ENCODE results near the gene FRG2. TPM values are rescaled to one million over a fixed set of nuclear protein-coding genes. Genes with fewer than 3 reads are reported as not detected.
"Not testable (repeated sequence)": the region's sequence is repeated elsewhere in the genome, so short reads cannot be mapped to it uniquely, and the experiment has no call there.

Gene FRG2
- total RNA-seq, 2 experiments from 2014 or later: 0.10 TPM; not detected in 1

DNA sequence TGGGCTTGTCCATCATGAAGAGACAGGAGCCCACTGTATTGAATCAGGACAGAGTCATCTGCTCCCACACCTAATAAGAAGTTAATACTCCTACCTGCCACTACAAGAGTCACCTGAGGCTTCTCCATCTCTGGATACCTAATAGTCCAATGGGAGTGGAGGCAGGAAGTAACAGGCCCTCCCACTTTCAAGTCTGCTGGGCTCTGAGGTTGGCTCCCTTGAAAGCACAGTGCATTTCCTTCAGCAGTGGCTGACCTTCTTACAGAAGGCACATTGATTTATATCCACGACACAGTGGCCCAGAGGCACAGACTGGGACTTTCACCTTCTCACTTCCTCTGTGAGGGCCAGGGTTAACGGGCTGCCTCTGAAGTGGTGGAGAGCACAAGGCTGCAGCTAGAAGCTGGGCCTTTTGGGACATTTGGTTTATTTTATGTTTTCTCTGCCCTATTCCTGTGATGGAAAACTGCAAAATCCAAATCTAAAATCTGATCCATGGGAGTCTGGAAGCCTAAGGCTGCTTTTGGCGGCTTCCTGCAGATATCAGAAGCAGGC, 38.1 kb downstream of the FRG2 start:
- H3K9me3 Mint-ChIP-seq: no peaks in the 10 kb centered on the region
- DNase-seq: no peak
- no peak overlapping the region for H3K4me3 Mint-ChIP-seq
- intact Hi-C loops (cut with micrococcal nuclease): no loop called here
- ChIA-PET CTCF (no interaction called here), POLR2A (no interaction called here)
- no peaks in the 10 kb centered on the region for H3K36me3 Mint-ChIP-seq
- H3K4me1 Mint-ChIP-seq (ENCODE audit: low read depth): no peaks in the 10 kb centered on the region
- no peak overlapping the region for H3K27ac Mint-ChIP-seq
- peaks cover 14% of the 10 kb centered on the region for H3K27me3 Mint-ChIP-seq

- H3K27ac Mint-ChIP-seq; POLR2A ChIA-PET; CTCF ChIA-PET; H3K4me1 Mint-ChIP-seq (ENCODE audit: low read depth); DNase-seq; H3K36me3 Mint-ChIP-seq; intact Hi-C loops (cut with micrococcal nuclease); H3K27me3 Mint-ChIP-seq; H3K4me3 Mint-ChIP-seq; H3K9me3 Mint-ChIP-seq: not testable (repeated sequence)
These were observed 41.3 kb downstream of the FRG2 start for GRCh38 chr4:189985651-189986243.

DNA sequence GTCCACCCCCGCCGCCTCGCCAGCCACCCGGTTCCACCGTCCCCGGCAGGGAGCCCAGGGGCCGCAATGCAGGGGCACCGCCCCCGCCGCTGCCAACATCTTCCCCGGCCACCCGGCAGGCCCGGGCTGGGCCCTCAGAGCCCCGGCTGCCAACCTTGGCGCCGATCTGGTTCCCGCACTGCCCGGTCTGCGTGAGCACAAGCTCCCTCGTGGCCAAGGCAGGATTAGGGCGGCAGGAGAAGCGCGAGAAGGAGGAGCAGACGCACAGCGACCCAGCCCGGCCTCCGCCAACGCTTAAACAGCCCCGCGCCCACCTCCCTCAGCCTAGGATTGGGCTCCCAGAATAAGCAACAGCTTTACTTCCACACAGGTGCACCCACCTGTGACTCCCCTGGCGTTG, 42.4 kb downstream of the FRG2 start:
- POLR2A ChIA-PET; H3K36me3 Mint-ChIP-seq; H3K4me3 Mint-ChIP-seq; intact Hi-C loops (cut with micrococcal nuclease); H3K4me1 Mint-ChIP-seq (ENCODE audit: low read depth); H3K27ac Mint-ChIP-seq; H3K27me3 Mint-ChIP-seq; DNase-seq; CTCF ChIA-PET; H3K9me3 Mint-ChIP-seq: not testable (repeated sequence)

- H3K4me1 Mint-ChIP-seq (ENCODE audit: low read depth); intact Hi-C loops (cut with micrococcal nuclease); POLR2A ChIA-PET; CTCF ChIA-PET; H3K27ac Mint-ChIP-seq; H3K4me3 Mint-ChIP-seq; H3K9me3 Mint-ChIP-seq; H3K27me3 Mint-ChIP-seq; DNase-seq; H3K36me3 Mint-ChIP-seq: not testable (repeated sequence)
These were observed 43.0 kb downstream of the FRG2 start for GRCh38 chr4:189983916-189984526.

GRCh38 chr4:189981970-189982369, 45.1 kb downstream of the FRG2 start:
- Mint-ChIP-seq H3K4me1 (ENCODE audit: low read depth) (no peaks in the 10 kb centered on the region), H3K4me3 (no peak overlapping the region), H3K27me3 (peaks cover 6% of the 10 kb centered on the region), H3K9me3 (no peaks in the 10 kb centered on the region), H3K36me3 (no peaks in the 10 kb centered on the region), H3K27ac (no peak overlapping the region)
- intact Hi-C loops (cut with micrococcal nuclease): no loop called here
- CTCF ChIA-PET: no interaction called here
- POLR2A ChIA-PET: no interaction called here
- DNase-seq: no peak

GRCh38 chr4:189980292-189980691, 46.8 kb downstream of the FRG2 start:
- H3K27ac Mint-ChIP-seq; DNase-seq; CTCF ChIA-PET; H3K27me3 Mint-ChIP-seq; H3K9me3 Mint-ChIP-seq; H3K36me3 Mint-ChIP-seq; intact Hi-C loops (cut with micrococcal nuclease); H3K4me3 Mint-ChIP-seq; H3K4me1 Mint-ChIP-seq (ENCODE audit: low read depth); POLR2A ChIA-PET: not testable (repeated sequence)

GRCh38 chr4:189979196-189980047, 47.6 kb downstream of the FRG2 start:
- intact Hi-C loops (cut with micrococcal nuclease): no loop called here
- no peaks in the 10 kb centered on the region for H3K9me3 Mint-ChIP-seq
- CTCF ChIA-PET: no interaction called here
- POLR2A ChIA-PET: no interaction called here
- no peak overlapping the region for H3K27ac Mint-ChIP-seq
- DNase-seq: no peak
- no peaks in the 10 kb centered on the region for H3K27me3 Mint-ChIP-seq
- H3K4me3 Mint-ChIP-seq: no peak overlapping the region
- H3K36me3 Mint-ChIP-seq: no peaks in the 10 kb centered on the region
- no peaks in the 10 kb centered on the region for H3K4me1 Mint-ChIP-seq (ENCODE audit: low read depth)

Other genes with a start within 250 kb of the FRG2 start
- 10 to 100 TPM; 69.4 to 69.6 TPM for gene FRG1, start 86.4 kb downstream of the FRG2 start, total RNA-seq
- not detected for gene DBET, start 37.2 kb upstream of the FRG2 start, total RNA-seq
- not detected for gene DUX4, start 146.5 kb upstream of the FRG2 start, total RNA-seq